Activated CD8-positive, alpha-beta T cell treated with anti-CD3 and anti-CD28 coated beads for 36 hours (primary cell): Measurements from ENCODE around the gene PAH. TPM values are rescaled to one million over a fixed set of nuclear protein-coding genes. Genes with fewer than 3 reads are reported as not detected.
A peak's percentile ranks its signal among the peaks of the same experiment; 100 is the strongest.

Source experiments
- ATAC-seq: fragments of 200-7000 bp; cut with Tn5 transposase; one replicate; pipeline ENCODE4 v1.10.0; 2021; ENCODE audit warnings: mild to moderate bottlenecking, moderate library complexity
- CTCF ChIA-PET: fragments of 350-600 bp; sonication (Branson Sonifier 250); formaldehyde crosslinking; loops from one replicate; lab custom pipeline; 2021; ENCODE audit warnings: antibody characterized with exemption; lab: Charles Lee
- POLR2A ChIA-PET: fragments of 350-600 bp; sonication (Branson Sonifier 250); formaldehyde crosslinking; loops from one replicate; lab custom pipeline; 2021; ENCODE audit warnings: antibody characterized with exemption; lab: Charles Lee
- DNase-seq: peaks from one replicate; pipeline ENCODE4 v3.0.0-alpha.2; 2020
- H3K27ac Mint-ChIP-seq: one replicate; pipeline ENCODE4 v1.8.0; 2021; ENCODE audit warnings: mild to moderate bottlenecking, mixed read lengths
- H3K27me3 Mint-ChIP-seq: one replicate; pipeline ENCODE4 v1.8.0; 2021; ENCODE audit warnings: mixed read lengths
- H3K36me3 Mint-ChIP-seq: one replicate; pipeline ENCODE4 v1.8.0; 2021; ENCODE audit warnings: low read depth, mixed read lengths
- H3K4me1 Mint-ChIP-seq: one replicate; pipeline ENCODE4 v1.8.0; 2021; ENCODE audit warnings: low read depth, mixed read lengths
- H3K4me3 Mint-ChIP-seq: one replicate; pipeline ENCODE4 v1.8.0; 2021; ENCODE audit warnings: mild to moderate bottlenecking, moderate library complexity, mixed read lengths
- H3K9me3 Mint-ChIP-seq: one replicate; pipeline ENCODE4 v1.8.0; 2021; ENCODE audit warnings: mixed read lengths
- CTCF ChIP-seq: fragments of 200-600 bp; IDR thresholded peaks from one replicate; pipeline ENCODE4 v1.8.0; 2022; ENCODE audit warnings: antibody characterized with exemption, mild to moderate bottlenecking
- intact Hi-C: fragments of 100-400 bp; cut with micrococcal nuclease; formaldehyde crosslinking; loops from one replicate; pipeline ENCODE4 v1.10.0; 2022
- total RNA-seq, 2 experiments: library from RNA; stranded (reverse); gene quantifications; one replicate each; pipeline ENCODE4 v1.2.3, GENCODE V29; 2021

PAH gene
- total RNA-seq, 2 experiments from 2014 or later = not detected

GRCh38 chr12:102956738-102957327, 39.8 kb upstream of the PAH start:
- Mint-ChIP-seq H3K4me1 (peaks cover 18% of the 10 kb centered on the region), H3K9me3 (no peaks in the 10 kb centered on the region), H3K4me3 (peak overlapping the region; percentile 26), H3K27ac (no peak overlapping the region), H3K27me3 (peaks cover 77% of the 10 kb centered on the region), H3K36me3 (no peaks in the 10 kb centered on the region)
- intact Hi-C loops = no loop called here
- no peak for TF ChIP-seq CTCF
- CTCF ChIA-PET = interaction anchor here (1.1 kb wide), 1 partner anchor 8 kb away, joined by 3 read pairs; no protein-coding TSS in a partner anchor
- ATAC-seq (no peak), DNase-seq (no peak)
- POLR2A ChIA-PET = no interaction called here

GRCh38 chr12:102955926-102956737, 39.1 kb upstream of the PAH start:
- H3K4me3 Mint-ChIP-seq = no peak overlapping the region
- intact Hi-C loops = no loop called here
- ChIA-PET CTCF (interaction anchor here (1.1 kb wide), 1 partner anchor 8 kb away, joined by 3 read pairs; no protein-coding TSS in a partner anchor), POLR2A (no interaction called here)
- H3K9me3 Mint-ChIP-seq = no peaks in the 10 kb centered on the region
- no peak for TF ChIP-seq CTCF
- no peaks in the 10 kb centered on the region for H3K36me3 Mint-ChIP-seq
- ATAC-seq (no peak), DNase-seq (no peak)
- H3K27me3 Mint-ChIP-seq = peaks cover 73% of the 10 kb centered on the region
- H3K27ac Mint-ChIP-seq = no peak overlapping the region
- peaks cover 14% of the 10 kb centered on the region for H3K4me1 Mint-ChIP-seq

- Mint-ChIP-seq H3K4me3 (no peak overlapping the region), H3K36me3 (no peaks in the 10 kb centered on the region), H3K27ac (no peak overlapping the region), H3K27me3 (peaks cover 76% of the 10 kb centered on the region), H3K9me3 (no peaks in the 10 kb centered on the region), H3K4me1 (peaks cover 17% of the 10 kb centered on the region)
- CTCF ChIA-PET = no interaction called here
- no peak for TF ChIP-seq CTCF
- POLR2A ChIA-PET = interaction anchor here (0.8 kb wide), 1 partner anchor 548 kb away, joined by 3 read pairs; no protein-coding TSS in a partner anchor
- DNase-seq (peak; percentile 52), ATAC-seq (peak; percentile 84)
- intact Hi-C loops = loop anchor here (5.0 kb wide), 1 partner anchor 548 kb away; no protein-coding TSS in a partner anchor
These were observed 37.1 kb upstream of the PAH start for GRCh38 chr12:102954134-102954533.

GRCh38 chr12:102953221-102953620, 36.2 kb upstream of the PAH start:
- no peak for ATAC-seq
- Mint-ChIP-seq H3K27me3 (peaks cover 75% of the 10 kb centered on the region), H3K27ac (no peak overlapping the region), H3K36me3 (no peaks in the 10 kb centered on the region), H3K9me3 (no peaks in the 10 kb centered on the region), H3K4me3 (no peak overlapping the region), H3K4me1 (peaks cover 17% of the 10 kb centered on the region)
- no peak for TF ChIP-seq CTCF
- DNase-seq = no peak
- ChIA-PET CTCF (no interaction called here), POLR2A (no interaction called here)
- intact Hi-C loops = loop anchor here (5.0 kb wide), 1 partner anchor 549 kb away; no protein-coding TSS in a partner anchor

GRCh38 chr12:102951841-102952240, 34.8 kb upstream of the PAH start:
- DNase-seq (no peak), ATAC-seq (no peak)
- Mint-ChIP-seq H3K4me1 (peaks cover 14% of the 10 kb centered on the region), H3K27ac (no peak overlapping the region), H3K4me3 (no peak overlapping the region), H3K36me3 (no peaks in the 10 kb centered on the region), H3K27me3 (peaks cover 76% of the 10 kb centered on the region), H3K9me3 (no peaks in the 10 kb centered on the region)
- intact Hi-C loops = loop anchor here (5.0 kb wide), 1 partner anchor 550 kb away; no protein-coding TSS in a partner anchor
- TF ChIP-seq CTCF = no peak
- ChIA-PET POLR2A (no interaction called here), CTCF (interaction anchor here (0.8 kb wide), 1 partner anchor 10 kb away, joined by 3 read pairs; no protein-coding TSS in a partner anchor)
